HEK293 (cell line): Measurements from ENCODE around the gene DLX4.

Experiments
- FEZF1 ChIP-seq: fragments of 450-650 bp; formaldehyde crosslinking; IDR thresholded peaks from 2 replicates; pipeline ENCODE4 v1.5.1; 2016; ENCODE audit warnings: missing biosample characterization, missing genetic modification characterization
- GLI2 ChIP-seq: fragments of 450-650 bp; formaldehyde crosslinking; IDR thresholded peaks from 2 replicates; pipeline ENCODE4; 2017; ENCODE audit warnings: missing biosample characterization, missing genetic modification characterization, low read depth, borderline replicate concordance
- HOXA7 ChIP-seq: sonication (generic); formaldehyde crosslinking; IDR thresholded peaks from 2 replicates; pipeline ENCODE4 v1.8.1; 2022; ENCODE audit warnings: missing genetic modification reagents, borderline replicate concordance
- HOXC10 ChIP-seq: sonication (generic); formaldehyde crosslinking; IDR thresholded peaks from 2 replicates; pipeline ENCODE4 v1.8.1; 2023; ENCODE audit warnings: mild to moderate bottlenecking, missing genetic modification reagents
- KLF8 ChIP-seq: fragments of 450-650 bp; formaldehyde crosslinking; IDR thresholded peaks from 2 replicates; pipeline ENCODE4 v1.5.1; 2016; ENCODE audit warnings: missing biosample characterization, missing genetic modification characterization
- OSR2 ChIP-seq: fragments of 450-650 bp; formaldehyde crosslinking; IDR thresholded peaks from 2 replicates; pipeline ENCODE4 v1.5.1; 2016; ENCODE audit warnings: missing biosample characterization, missing genetic modification characterization
- SALL2 ChIP-seq: fragments of 450-650 bp; formaldehyde crosslinking; IDR thresholded peaks from 2 replicates; pipeline ENCODE4 v1.5.0; 2017; ENCODE audit warnings: missing biosample characterization, mild to moderate bottlenecking, missing genetic modification characterization, borderline replicate concordance
- SCRT1 ChIP-seq: fragments of 450-650 bp; formaldehyde crosslinking; IDR thresholded peaks from 2 replicates; pipeline ENCODE4 v1.5.1; 2016; ENCODE audit warnings: missing biosample characterization, missing genetic modification characterization, borderline replicate concordance
- SP2 ChIP-seq: fragments of 450-650 bp; formaldehyde crosslinking; IDR thresholded peaks from 2 replicates; pipeline ENCODE4 v1.5.1; 2016; ENCODE audit warnings: missing biosample characterization, missing genetic modification characterization
- YY2 ChIP-seq: fragments of 450-650 bp; formaldehyde crosslinking; IDR thresholded peaks from 2 replicates; pipeline ENCODE4 v1.5.1; 2016; ENCODE audit warnings: missing biosample characterization, missing genetic modification characterization
- ZBTB17 ChIP-seq: fragments of 450-650 bp; formaldehyde crosslinking; IDR thresholded peaks from 2 replicates; pipeline ENCODE4 v1.5.1; 2016; ENCODE audit warnings: missing biosample characterization, missing genetic modification characterization
- ZBTB7A ChIP-seq: fragments of 450-650 bp; formaldehyde crosslinking; IDR thresholded peaks from 2 replicates; pipeline ENCODE4 v1.5.1; 2016; ENCODE audit warnings: low read depth, missing biosample characterization, missing genetic modification characterization
- ZFP3 ChIP-seq: fragments of 450-650 bp; formaldehyde crosslinking; IDR thresholded peaks from 2 replicates; pipeline ENCODE4 v1.5.1; 2016; ENCODE audit warnings: low read depth, missing biosample characterization, missing genetic modification characterization
- ZNF112 ChIP-seq: fragments of 450-650 bp; formaldehyde crosslinking; IDR thresholded peaks from 2 replicates; pipeline ENCODE4 v1.5.0; 2017; ENCODE audit warnings: missing biosample characterization, missing genetic modification characterization
- ZNF114 ChIP-seq: fragments of 450-650 bp; formaldehyde crosslinking; IDR thresholded peaks from 2 replicates; pipeline ENCODE4 v1.5.0; 2017; ENCODE audit warnings: missing biosample characterization, missing genetic modification characterization
- ZNF133 ChIP-seq: fragments of 450-650 bp; formaldehyde crosslinking; IDR thresholded peaks from 2 replicates; pipeline ENCODE4 v1.5.1; 2016; ENCODE audit warnings: missing biosample characterization, missing genetic modification characterization
- ZNF146 ChIP-seq: fragments of 450-650 bp; formaldehyde crosslinking; IDR thresholded peaks from 2 replicates; pipeline ENCODE4 v1.5.1; 2016; ENCODE audit warnings: missing biosample characterization, missing genetic modification characterization
- ZNF16 ChIP-seq: fragments of 450-650 bp; formaldehyde crosslinking; IDR thresholded peaks from 2 replicates; pipeline ENCODE4 v1.5.1; 2016; ENCODE audit warnings: low read depth, missing biosample characterization, missing genetic modification characterization
- ZNF292 ChIP-seq: fragments of 450-650 bp; formaldehyde crosslinking; IDR thresholded peaks from 2 replicates; pipeline ENCODE4 v1.5.1; 2016; ENCODE audit warnings: low read depth, missing biosample characterization, missing genetic modification characterization, borderline replicate concordance
- ZNF335 ChIP-seq: fragments of 450-650 bp; formaldehyde crosslinking; conservative IDR thresholded peaks from 2 replicates; pipeline ENCODE4 v1.5.1; 2016; ENCODE audit warnings: missing biosample characterization, missing genetic modification characterization
- ZNF423 ChIP-seq: fragments of 450-650 bp; formaldehyde crosslinking; IDR thresholded peaks from 2 replicates; pipeline ENCODE4 v1.5.1; 2016; ENCODE audit warnings: missing biosample characterization, missing genetic modification characterization
- ZNF426 ChIP-seq: fragments of 450-650 bp; formaldehyde crosslinking; IDR thresholded peaks from 2 replicates; pipeline ENCODE4 v1.5.1; 2017; ENCODE audit warnings: missing biosample characterization, missing genetic modification characterization, mild to moderate bottlenecking, inconsistent platforms, moderate library complexity
- ZNF48 ChIP-seq: fragments of 450-650 bp; formaldehyde crosslinking; IDR thresholded peaks from 2 replicates; pipeline ENCODE4 v1.5.1; 2016; ENCODE audit warnings: missing biosample characterization, missing genetic modification characterization
- ZNF558 ChIP-seq: fragments of 450-650 bp; formaldehyde crosslinking; IDR thresholded peaks from 2 replicates; pipeline ENCODE4 v1.5.1; 2016; ENCODE audit warnings: missing biosample characterization, missing genetic modification characterization
- TF ChIP-seq, protein P1 (sequence below): fragments of 450-650 bp; formaldehyde crosslinking; IDR thresholded peaks from 2 replicates; pipeline ENCODE4; 2016; ENCODE audit warnings: missing biosample characterization, missing genetic modification characterization
- TF ChIP-seq, protein P2 (sequence below): fragments of 450-650 bp; formaldehyde crosslinking; IDR thresholded peaks from 2 replicates; pipeline ENCODE4 v1.5.0; 2017; ENCODE audit warnings: missing biosample characterization, missing genetic modification characterization, borderline replicate concordance
- TF ChIP-seq, protein P3 (sequence below): fragments of 450-650 bp; formaldehyde crosslinking; IDR thresholded peaks from 2 replicates; pipeline ENCODE4 v1.5.1; 2016; ENCODE audit warnings: missing biosample characterization, missing genetic modification characterization
- TF ChIP-seq, protein P4 (sequence below): fragments of 450-650 bp; formaldehyde crosslinking; IDR thresholded peaks from 2 replicates; pipeline ENCODE4 v1.5.1; 2016; ENCODE audit warnings: missing biosample characterization, missing genetic modification characterization
- TF ChIP-seq, protein P5 (sequence below): fragments of 450-650 bp; formaldehyde crosslinking; IDR thresholded peaks from 2 replicates; pipeline ENCODE4 v1.5.1; 2016; ENCODE audit warnings: missing biosample characterization, missing genetic modification characterization
- TF ChIP-seq, protein P6 (sequence below): fragments of 450-650 bp; formaldehyde crosslinking; IDR thresholded peaks from 2 replicates; pipeline ENCODE4 v1.5.1; 2016; ENCODE audit warnings: missing biosample characterization, missing genetic modification characterization

Gene DLX4

DNA sequence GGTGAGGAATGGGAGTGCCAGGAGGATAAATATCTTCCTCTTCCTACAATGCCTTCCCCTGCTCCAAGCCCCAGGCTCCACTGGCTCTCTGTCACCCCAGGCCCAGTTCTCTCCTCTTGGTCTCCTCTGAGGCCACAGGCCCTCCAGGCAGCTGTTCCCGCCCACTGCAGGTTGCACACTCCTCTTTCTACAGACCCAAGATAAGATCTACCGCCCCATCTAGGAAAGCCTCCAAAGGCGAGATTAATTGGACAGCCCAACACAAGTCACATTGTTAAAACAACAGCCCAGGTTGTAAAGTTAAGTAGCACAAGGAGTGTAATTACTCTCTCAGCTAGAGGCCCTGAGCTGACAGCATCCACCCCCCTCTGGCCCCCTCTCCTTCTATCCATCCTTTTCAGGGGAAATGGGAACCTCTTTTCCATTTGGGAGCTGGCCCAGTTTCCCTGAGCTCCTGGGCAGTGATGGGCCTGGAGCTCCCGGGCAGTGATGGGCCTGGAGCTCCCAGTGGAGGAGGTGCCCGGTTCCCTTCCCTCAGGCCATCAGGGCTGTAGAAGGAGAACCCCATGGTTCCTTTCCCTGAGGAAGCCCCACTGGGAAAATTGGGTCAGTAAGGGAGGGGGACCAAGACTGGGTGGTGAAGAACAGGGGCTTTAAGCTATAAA, 7.3 kb downstream of the DLX4 start (continued):
- TF ChIP-seq ZNF48 (tag by site-specific recombination) (no peak), FEZF1 (tag by site-specific recombination) (peak; percentile 95), ZNF292 (tag by site-specific recombination) (no peak), ZBTB17 (peak; percentile 90), YY2 (tag by site-specific recombination) (no peak), ZNF114 (tag by site-specific recombination) (no peak), ZNF558 (tag by site-specific recombination) (no peak; the same call in 1 of the 2 replicates), ZNF16 (no peak), OSR2 (tag by site-specific recombination) (peak; percentile 99), ZNF335 (tag by site-specific recombination) (0 out of 2 replicates have a peak, but pooled peaks have one; percentile 42), ZNF426 (no peak), ZNF112 (tag by site-specific recombination) (no peak), ZBTB7A (tag by site-specific recombination) (no peak), ZNF133 (tag by site-specific recombination) (no peak), SALL2 (no peak), HOXC10 (CRISPR knock-in tag) (no peak), GLI2 (peak; percentile 97; the same call in 1 of the 2 replicates), SP2 (tag by site-specific recombination) (peak; percentile 76), ZFP3 (no peak), ZNF146 (peak; percentile 44; the same call in 1 of the 2 replicates), KLF8 (tag by site-specific recombination) (peak; percentile 81), SCRT1 (tag by site-specific recombination) (peak; percentile 79), ZNF423 (peak; percentile 83), HOXA7 (CRISPR knock-in tag) (no peak)
- TF ChIP-seq, protein P1, sequence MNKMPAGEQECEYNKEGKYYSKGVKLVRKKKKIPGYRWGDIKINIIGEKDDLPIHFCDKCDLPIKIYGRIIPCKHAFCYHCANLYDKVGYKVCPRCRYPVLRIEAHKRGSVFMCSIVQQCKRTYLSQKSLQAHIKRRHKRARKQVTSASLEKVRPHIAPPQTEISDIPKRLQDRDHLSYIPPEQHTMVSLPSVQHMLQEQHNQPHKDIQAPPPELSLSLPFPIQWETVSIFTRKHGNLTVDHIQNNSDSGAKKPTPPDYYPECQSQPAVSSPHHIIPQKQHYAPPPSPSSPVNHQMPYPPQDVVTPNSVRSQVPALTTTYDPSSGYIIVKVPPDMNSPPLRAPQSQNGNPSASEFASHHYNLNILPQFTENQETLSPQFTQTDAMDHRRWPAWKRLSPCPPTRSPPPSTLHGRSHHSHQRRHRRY (tag by site-specific recombination), result peak; percentile 72; the same call in 1 of the 2 replicates
- TF ChIP-seq, protein P2, sequence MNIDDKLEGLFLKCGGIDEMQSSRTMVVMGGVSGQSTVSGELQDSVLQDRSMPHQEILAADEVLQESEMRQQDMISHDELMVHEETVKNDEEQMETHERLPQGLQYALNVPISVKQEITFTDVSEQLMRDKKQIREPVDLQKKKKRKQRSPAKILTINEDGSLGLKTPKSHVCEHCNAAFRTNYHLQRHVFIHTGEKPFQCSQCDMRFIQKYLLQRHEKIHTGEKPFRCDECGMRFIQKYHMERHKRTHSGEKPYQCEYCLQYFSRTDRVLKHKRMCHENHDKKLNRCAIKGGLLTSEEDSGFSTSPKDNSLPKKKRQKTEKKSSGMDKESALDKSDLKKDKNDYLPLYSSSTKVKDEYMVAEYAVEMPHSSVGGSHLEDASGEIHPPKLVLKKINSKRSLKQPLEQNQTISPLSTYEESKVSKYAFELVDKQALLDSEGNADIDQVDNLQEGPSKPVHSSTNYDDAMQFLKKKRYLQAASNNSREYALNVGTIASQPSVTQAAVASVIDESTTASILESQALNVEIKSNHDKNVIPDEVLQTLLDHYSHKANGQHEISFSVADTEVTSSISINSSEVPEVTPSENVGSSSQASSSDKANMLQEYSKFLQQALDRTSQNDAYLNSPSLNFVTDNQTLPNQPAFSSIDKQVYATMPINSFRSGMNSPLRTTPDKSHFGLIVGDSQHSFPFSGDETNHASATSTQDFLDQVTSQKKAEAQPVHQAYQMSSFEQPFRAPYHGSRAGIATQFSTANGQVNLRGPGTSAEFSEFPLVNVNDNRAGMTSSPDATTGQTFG (tag by site-specific recombination), result no peak
- TF ChIP-seq, protein P3, sequence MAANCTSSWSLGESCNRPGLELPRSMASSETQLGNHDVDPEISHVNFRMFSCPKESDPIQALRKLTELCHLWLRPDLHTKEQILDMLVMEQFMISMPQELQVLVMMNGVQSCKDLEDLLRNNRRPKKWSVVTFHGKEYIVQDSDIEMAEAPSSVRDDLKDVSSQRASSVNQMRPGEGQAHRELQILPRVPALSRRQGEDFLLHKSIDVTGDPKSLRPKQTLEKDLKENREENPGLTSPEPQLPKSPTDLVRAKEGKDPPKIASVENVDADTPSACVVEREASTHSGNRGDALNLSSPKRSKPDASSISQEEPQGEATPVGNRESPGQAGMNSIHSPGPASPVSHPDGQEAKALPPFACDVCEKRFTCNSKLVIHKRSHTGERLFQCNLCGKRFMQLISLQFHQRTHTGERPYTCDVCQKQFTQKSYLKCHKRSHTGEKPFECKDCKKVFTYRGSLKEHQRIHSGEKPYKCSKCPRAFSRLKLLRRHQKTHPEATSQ (tag by site-specific recombination), result no peak
- TF ChIP-seq, protein P4, sequence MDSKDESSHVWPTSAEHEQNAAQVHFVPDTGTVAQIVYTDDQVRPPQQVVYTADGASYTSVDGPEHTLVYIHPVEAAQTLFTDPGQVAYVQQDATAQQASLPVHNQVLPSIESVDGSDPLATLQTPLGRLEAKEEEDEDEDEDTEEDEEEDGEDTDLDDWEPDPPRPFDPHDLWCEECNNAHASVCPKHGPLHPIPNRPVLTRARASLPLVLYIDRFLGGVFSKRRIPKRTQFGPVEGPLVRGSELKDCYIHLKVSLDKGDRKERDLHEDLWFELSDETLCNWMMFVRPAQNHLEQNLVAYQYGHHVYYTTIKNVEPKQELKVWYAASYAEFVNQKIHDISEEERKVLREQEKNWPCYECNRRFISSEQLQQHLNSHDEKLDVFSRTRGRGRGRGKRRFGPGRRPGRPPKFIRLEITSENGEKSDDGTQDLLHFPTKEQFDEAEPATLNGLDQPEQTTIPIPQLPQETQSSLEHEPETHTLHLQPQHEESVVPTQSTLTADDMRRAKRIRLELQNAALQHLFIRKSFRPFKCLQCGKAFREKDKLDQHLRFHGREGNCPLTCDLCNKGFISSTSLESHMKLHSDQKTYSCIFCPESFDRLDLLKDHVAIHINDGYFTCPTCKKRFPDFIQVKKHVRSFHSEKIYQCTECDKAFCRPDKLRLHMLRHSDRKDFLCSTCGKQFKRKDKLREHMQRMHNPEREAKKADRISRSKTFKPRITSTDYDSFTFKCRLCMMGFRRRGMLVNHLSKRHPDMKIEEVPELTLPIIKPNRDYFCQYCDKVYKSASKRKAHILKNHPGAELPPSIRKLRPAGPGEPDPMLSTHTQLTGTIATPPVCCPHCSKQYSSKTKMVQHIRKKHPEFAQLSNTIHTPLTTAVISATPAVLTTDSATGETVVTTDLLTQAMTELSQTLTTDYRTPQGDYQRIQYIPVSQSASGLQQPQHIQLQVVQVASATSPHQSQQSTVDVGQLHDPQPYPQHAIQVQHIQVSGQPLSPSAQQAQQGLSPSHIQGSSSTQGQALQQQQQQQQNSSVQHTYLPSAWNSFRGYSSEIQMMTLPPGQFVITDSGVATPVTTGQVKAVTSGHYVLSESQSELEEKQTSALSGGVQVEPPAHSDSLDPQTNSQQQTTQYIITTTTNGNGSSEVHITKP, result peak; percentile 90
- TF ChIP-seq, protein P5, sequence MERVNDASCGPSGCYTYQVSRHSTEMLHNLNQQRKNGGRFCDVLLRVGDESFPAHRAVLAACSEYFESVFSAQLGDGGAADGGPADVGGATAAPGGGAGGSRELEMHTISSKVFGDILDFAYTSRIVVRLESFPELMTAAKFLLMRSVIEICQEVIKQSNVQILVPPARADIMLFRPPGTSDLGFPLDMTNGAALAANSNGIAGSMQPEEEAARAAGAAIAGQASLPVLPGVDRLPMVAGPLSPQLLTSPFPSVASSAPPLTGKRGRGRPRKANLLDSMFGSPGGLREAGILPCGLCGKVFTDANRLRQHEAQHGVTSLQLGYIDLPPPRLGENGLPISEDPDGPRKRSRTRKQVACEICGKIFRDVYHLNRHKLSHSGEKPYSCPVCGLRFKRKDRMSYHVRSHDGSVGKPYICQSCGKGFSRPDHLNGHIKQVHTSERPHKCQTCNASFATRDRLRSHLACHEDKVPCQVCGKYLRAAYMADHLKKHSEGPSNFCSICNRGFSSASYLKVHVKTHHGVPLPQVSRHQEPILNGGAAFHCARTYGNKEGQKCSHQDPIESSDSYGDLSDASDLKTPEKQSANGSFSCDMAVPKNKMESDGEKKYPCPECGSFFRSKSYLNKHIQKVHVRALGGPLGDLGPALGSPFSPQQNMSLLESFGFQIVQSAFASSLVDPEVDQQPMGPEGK (tag by site-specific recombination), result peak; percentile 93
- TF ChIP-seq, protein P6, sequence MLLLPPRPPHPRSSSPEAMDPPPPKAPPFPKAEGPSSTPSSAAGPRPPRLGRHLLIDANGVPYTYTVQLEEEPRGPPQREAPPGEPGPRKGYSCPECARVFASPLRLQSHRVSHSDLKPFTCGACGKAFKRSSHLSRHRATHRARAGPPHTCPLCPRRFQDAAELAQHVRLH (tag by site-specific recombination), result peak; percentile 94; the same call in 1 of the 2 replicates
